CD4-positive, alpha-beta T cell treated with Interleukin-17A for 1 hour (primary cell): ENCODE results near the gene TUBA1C.
"Not testable (repeated sequence)": the region's sequence is repeated elsewhere in the genome, so short reads cannot be mapped to it uniquely, and the experiment has no call there.

Experiments used
- DNase-seq: peaks from one replicate; pipeline ENCODE4 v3.0.0-alpha.2; 2020

Gene TUBA1C

GRCh38 chr12:49255857-49256637 is 8.8 kb upstream of the TUBA1C start:
- no peak for DNase-seq

- not testable (repeated sequence) for DNase-seq
Observed at GRCh38 chr12:49257508-49258184, 7.2 kb upstream of the TUBA1C start.

- DNase-seq: no peak
Observed at GRCh38 chr12:49259452-49259851, 5.4 kb upstream of the TUBA1C start.

- no peak for DNase-seq
Observed at GRCh38 chr12:49260166-49260565, 4.7 kb upstream of the TUBA1C start.

- DNase-seq: no peak
Observed at GRCh38 chr12:49260571-49261363, 4.1 kb upstream of the TUBA1C start.

- DNase-seq: no peak
Observed at GRCh38 chr12:49261721-49262120, 3.2 kb upstream of the TUBA1C start.

GRCh38 chr12:49263400-49263763 is 1.5 kb upstream of the TUBA1C start:
- no peak for DNase-seq

- DNase-seq: no peak
Observed at GRCh38 chr12:49264466-49264872, 413 bp upstream of the TUBA1C start.

- not testable (repeated sequence) for DNase-seq
Observed at GRCh38 chr12:49269191-49269590, 4.3 kb downstream of the TUBA1C start.

GRCh38 chr12:49272790-49273725 is 8.2 kb downstream of the TUBA1C start:
- no peak for DNase-seq

- DNase-seq: no peak
Observed at GRCh38 chr12:49273726-49274395, 9.0 kb downstream of the TUBA1C start.

- DNase-seq: no peak
Observed at GRCh38 chr12:49274396-49275069, 9.7 kb downstream of the TUBA1C start.

GRCh38 chr12:49276304-49277290 is 11.7 kb downstream of the TUBA1C start:
- no peak for DNase-seq

- DNase-seq: no peak
Observed at GRCh38 chr12:49277466-49277865, 12.6 kb downstream of the TUBA1C start.

- no peak for DNase-seq
Observed at GRCh38 chr12:49279706-49280159, 14.9 kb downstream of the TUBA1C start.

- DNase-seq: not testable (repeated sequence)
Observed at GRCh38 chr12:49280545-49280944, 15.7 kb downstream of the TUBA1C start.

- no peak for DNase-seq
Observed at GRCh38 chr12:49282302-49282701, 17.4 kb downstream of the TUBA1C start.

GRCh38 chr12:49282740-49283375 is 18.0 kb downstream of the TUBA1C start:
- DNase-seq: not testable (repeated sequence)
